Lung (tissue), 12 donors: ENCODE results near the gene LPIN2. TPM values are rescaled to one million over a fixed set of nuclear protein-coding genes. Genes with fewer than 3 reads are reported as not detected.
A peak's percentile ranks its signal among the peaks of the same experiment; 100 is the strongest.

ENCODE experiments used
- ATAC-seq: fragments of 200-7000 bp; cut with Tn5 transposase; one replicate; pipeline ENCODE4 v1.9.1; 2020; ENCODE audit warnings: moderate number of reproducible peaks; ENCODE audit not compliant: insufficient read depth, low FRiP score
- DNase-seq, 3 donors: peaks; one replicate each; pipeline ENCODE4 v3.0.0-alpha.2; 2013 to 2017
- H3K27ac ChIP-seq, 2 donors: one replicate each; pipeline ENCODE4 v1.5.1; 2013; ENCODE audit warnings: mild to moderate bottlenecking in 2 of 2, moderate library complexity in 2 of 2, control low read depth in 1 of 2, inconsistent platforms in 1 of 2, low read depth in 1 of 2, low read length in 1 of 2
- H3K27me3 ChIP-seq, 3 donors: one replicate each; pipeline ENCODE4 v1.5.1; 2013; ENCODE audit warnings: low read length in 2 of 3; ENCODE audit not compliant: control insufficient read depth in 3 of 3, insufficient read depth in 3 of 3
- H3K36me3 ChIP-seq, 4 donors: one replicate each; pipeline ENCODE4 v1.5.1; 2013; ENCODE audit warnings: low read length in 4 of 4, mild to moderate bottlenecking in 1 of 4, moderate library complexity in 1 of 4; ENCODE audit not compliant: control insufficient read depth in 4 of 4, insufficient read depth in 4 of 4
- H3K4me1 ChIP-seq, 5 donors: one replicate each; pipeline ENCODE4 v1.5.1; 2013; ENCODE audit warnings: low read length in 5 of 5, mild to moderate bottlenecking in 2 of 5, moderate library complexity in 1 of 5; ENCODE audit not compliant: control insufficient read depth in 5 of 5, insufficient read depth in 5 of 5
- H3K4me3 ChIP-seq: one replicate; pipeline ENCODE4 v1.5.1; 2013; ENCODE audit warnings: mild to moderate bottlenecking, control low read depth, moderate library complexity
- H3K9ac ChIP-seq, 2 donors: one replicate each; pipeline ENCODE4 v1.5.1; 2013; ENCODE audit warnings: low read length in 2 of 2, control low read depth in 1 of 2; ENCODE audit not compliant: insufficient read depth in 1 of 2
- H3K9me3 ChIP-seq, 4 donors: one replicate each; pipeline ENCODE4 v1.5.1; 2013; ENCODE audit warnings: low read length in 3 of 4, mild to moderate bottlenecking in 1 of 4, moderate library complexity in 1 of 4; ENCODE audit not compliant: control insufficient read depth in 4 of 4, insufficient read depth in 3 of 4
- WGBS, 2 donors: extraction: QIAGEN DNeasy Blood & Tissue Kit; methylation state at CpG; one replicate each; pipeline ENCODE4 v1.1.7; 2013; 5-methylcytosine and 5-hydroxymethylcytosine counted together
- polyA plus RNA-seq, 2 donors: library from polyadenylated mRNA; stranded (reverse); fragments of 200-250 nt; gene quantifications; one replicate each; pipeline ENCODE4 v1.2.1, GENCODE V29; 2013
- total RNA-seq, 2 donors: library from RNA; depleted of rRNA in 1 of 2; stranded (reverse); fragments of >200 nt in 1 of 2; gene quantifications; one replicate each; pipeline ENCODE4 v1.2.1, GENCODE V29; 2014 to 2021
- TF ChIP-seq, protein P1 (sequence below): IDR thresholded peaks from 2 replicates; pipeline ENCODE4 v1.5.1; 2012; ENCODE audit warnings: mild to moderate bottlenecking; ENCODE audit errors: control extremely low read depth, extremely low read depth
- donor health status: control.
- donor health status: control.
- donor health status: Bipolar disorder and iron deficiency.
- donor health status: healthy.
- donor health status: DM: yes; HTN: yes; CAD: no.

LPIN2 gene
- total and polyA plus RNA-seq, 4 donors, result 11.2 to 46.3 (median 32.5) TPM

DNA sequence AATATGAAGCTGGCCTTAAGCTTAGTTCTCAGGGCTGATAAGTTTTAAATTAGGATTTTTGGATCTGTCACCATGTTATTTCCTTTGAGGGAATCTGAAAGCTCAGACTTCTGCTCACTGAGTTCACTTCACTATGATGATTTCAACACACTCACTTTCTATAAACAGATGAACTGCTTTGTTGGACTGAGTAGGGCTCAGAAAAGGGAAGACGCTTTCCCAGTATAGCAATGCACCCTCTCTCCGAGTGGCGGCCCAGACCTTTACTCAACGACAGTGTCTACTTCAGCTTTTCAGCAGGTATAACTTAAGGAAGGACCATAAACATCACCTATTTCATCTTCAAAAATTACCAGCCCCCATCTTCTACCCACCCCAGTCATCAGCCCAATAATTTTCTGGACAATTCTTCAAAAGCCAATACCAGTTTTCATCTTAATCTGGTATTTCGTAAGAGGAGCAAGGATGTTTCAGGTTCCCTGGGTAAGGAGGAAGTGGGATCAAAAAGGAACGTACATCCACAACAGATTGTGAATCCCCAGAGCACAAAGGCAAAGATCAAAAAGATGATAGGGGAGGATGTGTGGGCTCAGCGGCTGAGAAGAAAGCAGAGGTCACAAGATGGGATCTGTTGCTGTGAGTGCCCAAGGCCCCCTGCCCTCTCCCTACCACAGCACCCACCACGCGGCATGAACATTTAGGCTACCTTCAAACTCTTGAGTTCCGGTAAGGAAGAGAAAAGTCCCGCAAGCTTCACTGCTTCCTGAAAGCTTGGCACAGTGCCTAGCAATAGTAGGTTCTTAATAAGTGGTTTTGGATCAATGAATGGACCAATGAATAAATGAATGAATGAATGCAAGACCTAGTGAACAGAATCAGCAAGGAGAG lies 41.9 kb downstream of the LPIN2 start:
- peaks cover 0 to 19% (median 5%) of the 10 kb centered on the region in 5 donors for H3K4me1 ChIP-seq
- ATAC-seq (peak; percentile 56), DNase-seq (peak in 1 of 3 donors; percentile 35)
- H3K27ac ChIP-seq, result peak overlapping the region in 1 of 2 donors; percentile 72
- no peaks in the 10 kb centered on the region for H3K36me3 ChIP-seq
- H3K4me3 ChIP-seq, result no peak overlapping the region
- 30 to 39% methylated on average over 11 of the region's 11 CpGs for WGBS, 2 donors
- no peaks in the 10 kb centered on the region for H3K9me3 ChIP-seq
- TF ChIP-seq, protein P1, sequence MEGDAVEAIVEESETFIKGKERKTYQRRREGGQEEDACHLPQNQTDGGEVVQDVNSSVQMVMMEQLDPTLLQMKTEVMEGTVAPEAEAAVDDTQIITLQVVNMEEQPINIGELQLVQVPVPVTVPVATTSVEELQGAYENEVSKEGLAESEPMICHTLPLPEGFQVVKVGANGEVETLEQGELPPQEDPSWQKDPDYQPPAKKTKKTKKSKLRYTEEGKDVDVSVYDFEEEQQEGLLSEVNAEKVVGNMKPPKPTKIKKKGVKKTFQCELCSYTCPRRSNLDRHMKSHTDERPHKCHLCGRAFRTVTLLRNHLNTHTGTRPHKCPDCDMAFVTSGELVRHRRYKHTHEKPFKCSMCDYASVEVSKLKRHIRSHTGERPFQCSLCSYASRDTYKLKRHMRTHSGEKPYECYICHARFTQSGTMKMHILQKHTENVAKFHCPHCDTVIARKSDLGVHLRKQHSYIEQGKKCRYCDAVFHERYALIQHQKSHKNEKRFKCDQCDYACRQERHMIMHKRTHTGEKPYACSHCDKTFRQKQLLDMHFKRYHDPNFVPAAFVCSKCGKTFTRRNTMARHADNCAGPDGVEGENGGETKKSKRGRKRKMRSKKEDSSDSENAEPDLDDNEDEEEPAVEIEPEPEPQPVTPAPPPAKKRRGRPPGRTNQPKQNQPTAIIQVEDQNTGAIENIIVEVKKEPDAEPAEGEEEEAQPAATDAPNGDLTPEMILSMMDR, result no peak
- no peak overlapping the region for H3K9ac ChIP-seq
- no peaks in the 10 kb centered on the region for H3K27me3 ChIP-seq

GRCh38 chr18:2970344-2970743 lies 42.6 kb downstream of the LPIN2 start:
- no peak overlapping the region for H3K4me3 ChIP-seq
- H3K27ac ChIP-seq, result peak overlapping the region in 1 of 2 donors; percentile 54
- H3K27me3 ChIP-seq, result no peaks in the 10 kb centered on the region
- TF ChIP-seq, protein P1, result no peak
- no peaks in the 10 kb centered on the region for H3K9me3 ChIP-seq
- no peak for DNase-seq
- 87 to 91% methylated on average over 3 of the region's 3 CpGs for WGBS, 2 donors
- no peak overlapping the region for H3K9ac ChIP-seq
- peaks cover 0 to 19% (median 5%) of the 10 kb centered on the region in 5 donors for H3K4me1 ChIP-seq
- ATAC-seq, result no peak
- H3K36me3 ChIP-seq, result no peaks in the 10 kb centered on the region

- no peak overlapping the region for H3K9ac ChIP-seq
- no peaks in the 10 kb centered on the region for H3K27me3 ChIP-seq
- 39 to 46% methylated on average over 3 of the region's 3 CpGs for WGBS, 2 donors
- no peak for ATAC-seq
- peaks cover 0 to 19% (median 5%) of the 10 kb centered on the region in 5 donors for H3K4me1 ChIP-seq
- peak overlapping the region in 1 of 2 donors; percentile 48 for H3K27ac ChIP-seq
- TF ChIP-seq, protein P1, result no peak
- H3K36me3 ChIP-seq, result no peaks in the 10 kb centered on the region
- no peaks in the 10 kb centered on the region for H3K9me3 ChIP-seq
- no peak for DNase-seq
- H3K4me3 ChIP-seq, result no peak overlapping the region
Observed at GRCh38 chr18:2969695-2970094, 43.2 kb downstream of the LPIN2 start.
